GM19467 (cell line): ENCODE results near the gene VTI1A.
A peak's percentile ranks its signal among the peaks of the same experiment; 100 is the strongest.
"Not testable (repeated sequence)": the region's sequence is repeated elsewhere in the genome, so short reads cannot be mapped to it uniquely, and the experiment has no call there.

ENCODE experiments used
- ATAC-seq: cut with Tn5 transposase; IDR thresholded peaks from one replicate; pipeline ENCODE4 v1.9.1; 2021; ENCODE audit warnings: mild to moderate bottlenecking, moderate library complexity; ENCODE audit not compliant: unreplicated experiment

The VTI1A gene

DNA sequence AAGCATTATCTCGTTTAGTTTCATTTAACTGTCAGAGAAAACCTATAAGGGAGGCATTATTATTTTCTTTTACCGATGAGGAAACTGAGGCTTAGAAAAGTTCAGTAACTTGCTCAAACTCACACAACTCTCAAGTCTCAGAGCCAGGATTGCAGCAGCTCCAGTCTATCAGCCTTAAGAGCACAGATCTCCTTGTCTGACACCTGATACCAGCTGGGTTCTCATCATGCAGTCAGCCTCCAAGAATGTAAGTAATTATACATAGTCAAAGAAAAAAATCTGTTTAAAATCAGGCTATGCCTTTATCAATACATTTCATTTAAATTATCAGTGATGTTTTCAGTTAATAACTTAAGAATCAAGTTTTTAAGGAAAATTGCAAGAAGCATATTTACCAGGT, 266.4 kb downstream of the VTI1A start:
- ATAC-seq: no peak

DNA sequence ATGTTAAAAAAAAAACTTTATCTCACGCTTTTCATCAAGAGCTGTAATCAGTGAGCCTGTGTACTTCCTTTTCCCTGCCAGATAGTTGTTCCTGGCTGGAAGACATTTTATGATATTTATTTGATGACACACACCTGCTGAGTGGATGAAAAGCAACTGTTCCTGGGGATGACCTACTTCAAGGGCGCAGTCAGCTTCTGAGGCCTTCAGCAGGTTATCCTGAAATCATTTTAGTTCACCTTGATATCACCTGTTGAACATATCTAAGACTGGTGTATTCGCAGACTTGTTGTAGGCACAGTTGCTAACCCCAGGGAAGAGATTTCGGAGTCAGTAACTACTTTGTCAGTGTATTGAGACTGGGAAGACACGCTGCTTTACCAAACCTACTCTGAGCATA, 268.6 kb downstream of the VTI1A start:
- ATAC-seq: no peak

DNA sequence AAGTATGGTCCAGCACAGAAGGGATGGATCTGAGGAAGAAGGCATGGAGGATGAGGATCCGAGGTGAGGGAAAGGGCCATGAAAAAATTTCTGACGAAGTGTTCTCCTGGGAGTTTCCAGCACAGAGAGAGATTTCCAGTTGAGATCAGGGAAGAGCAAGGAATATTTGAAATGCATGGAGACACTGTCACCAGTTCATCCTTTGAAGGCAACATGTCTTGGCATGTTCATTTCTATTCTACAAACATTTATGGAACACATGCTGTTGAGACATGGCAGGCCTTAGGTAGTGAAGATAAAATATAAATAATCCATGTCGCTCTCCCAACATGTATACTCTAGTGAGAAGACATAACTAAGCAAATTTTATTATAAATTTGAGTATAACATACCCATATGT, 269.1 kb downstream of the VTI1A start:
- no peak for ATAC-seq

DNA sequence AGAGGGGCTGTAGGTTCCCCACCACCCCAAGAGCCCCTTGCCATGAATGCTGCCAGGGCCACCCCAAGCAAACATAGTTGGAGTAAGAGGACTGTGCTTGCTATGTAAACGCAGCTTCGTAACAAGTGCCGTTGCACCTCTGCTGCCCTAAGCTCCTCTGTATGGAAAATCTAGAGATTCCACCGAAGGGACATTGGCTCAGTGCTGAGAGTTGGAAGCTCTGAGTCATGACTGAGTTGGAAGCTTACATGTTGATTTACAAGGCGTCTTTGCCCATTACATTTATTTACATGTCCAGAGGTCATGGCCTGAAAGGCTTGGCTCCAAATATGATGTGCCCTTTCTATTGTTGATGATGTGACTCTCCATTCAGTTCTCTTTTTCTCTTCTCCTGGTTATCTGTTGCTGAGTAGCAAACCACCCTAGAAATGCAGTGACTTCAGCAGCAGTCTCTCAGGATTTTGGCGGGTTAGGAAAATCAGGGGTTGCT, 270.0 kb downstream of the VTI1A start:
- ATAC-seq: no peak

DNA sequence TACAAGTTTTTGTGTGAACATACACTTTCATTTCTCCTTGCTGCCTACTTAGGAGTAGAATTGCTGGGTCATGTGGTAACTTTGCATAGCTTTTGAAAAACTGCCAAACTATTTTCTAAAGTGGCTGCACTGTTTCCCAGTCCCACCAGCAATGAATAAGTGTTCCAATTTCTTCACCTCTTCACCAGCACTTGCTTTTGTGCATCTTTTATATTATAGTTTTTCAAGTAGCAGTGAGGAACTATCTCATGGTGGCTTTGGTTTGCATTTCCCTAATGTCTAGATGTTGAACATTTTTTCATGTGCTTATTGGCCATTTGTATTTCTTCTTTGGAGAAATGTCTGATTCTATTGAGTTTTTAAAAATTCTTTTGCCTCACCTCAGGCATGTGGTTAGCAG, 273.2 kb downstream of the VTI1A start:
- ATAC-seq: no peak

DNA sequence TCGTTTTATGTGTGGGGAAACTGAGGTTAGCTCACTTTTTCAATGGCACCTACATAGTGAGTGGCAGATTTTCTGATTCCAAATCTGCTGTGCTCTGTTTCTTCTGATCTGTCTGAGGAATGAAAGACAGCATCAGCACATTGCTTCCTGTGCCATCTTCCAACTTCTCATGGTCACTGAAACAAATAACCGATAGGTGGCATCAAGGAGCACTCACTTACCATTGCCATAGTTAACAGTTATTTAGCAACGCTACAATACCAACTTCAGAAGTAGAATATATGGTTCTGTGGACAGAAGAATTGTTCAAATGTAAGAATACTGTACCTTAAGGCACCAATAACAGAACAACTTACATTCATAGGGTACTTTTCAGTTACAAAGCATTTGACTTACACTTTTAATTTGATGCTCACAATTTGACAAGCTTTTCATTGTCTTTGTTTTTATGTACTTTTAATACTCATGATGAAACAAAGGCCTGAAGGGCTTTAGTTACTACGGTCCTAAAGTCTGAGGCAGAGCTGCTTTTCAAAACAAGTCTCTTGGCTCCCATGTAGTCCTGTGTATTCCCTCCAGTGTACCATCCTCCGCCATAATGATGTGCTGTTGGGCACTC, 274.2 kb downstream of the VTI1A start:
- peak; percentile 84 for ATAC-seq

DNA sequence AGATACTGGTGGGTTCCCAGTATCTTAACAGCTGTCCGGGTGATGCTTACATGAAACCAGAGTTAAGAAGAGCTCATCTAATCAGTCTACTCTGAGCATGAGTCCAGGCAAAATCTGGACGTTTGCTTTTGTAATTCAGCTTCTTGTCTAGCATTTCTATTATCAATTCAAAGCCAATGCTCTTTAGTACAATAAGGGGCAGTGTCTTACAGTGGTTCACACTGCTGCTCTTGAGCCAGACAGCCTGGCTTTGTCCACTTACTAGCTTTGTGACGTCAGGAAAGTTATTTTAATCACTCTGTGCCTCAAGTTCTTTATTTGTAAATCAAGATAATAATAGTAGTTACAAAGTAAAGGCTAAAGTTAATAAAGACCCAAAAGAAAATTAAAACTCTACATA, 275.7 kb downstream of the VTI1A start:
- no peak for ATAC-seq

DNA sequence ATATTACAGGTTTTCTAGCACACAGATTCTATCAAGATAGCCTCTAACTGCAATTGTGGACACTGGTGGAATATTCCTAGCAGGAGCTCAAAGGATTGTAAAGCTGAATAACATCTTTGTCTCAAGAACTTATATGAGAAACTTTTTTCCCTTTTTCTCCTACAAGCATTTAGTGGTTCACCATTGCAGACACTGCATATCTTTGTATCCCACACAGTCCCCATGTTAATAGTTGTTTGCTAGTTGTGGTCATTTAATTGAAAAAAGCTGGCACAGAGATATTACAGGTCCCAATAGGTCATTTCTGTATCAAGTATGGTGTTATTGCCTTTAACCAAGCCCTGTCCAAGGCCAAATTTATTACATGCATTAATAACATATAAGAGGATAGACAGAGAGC, 276.9 kb downstream of the VTI1A start:
- ATAC-seq: no peak

DNA sequence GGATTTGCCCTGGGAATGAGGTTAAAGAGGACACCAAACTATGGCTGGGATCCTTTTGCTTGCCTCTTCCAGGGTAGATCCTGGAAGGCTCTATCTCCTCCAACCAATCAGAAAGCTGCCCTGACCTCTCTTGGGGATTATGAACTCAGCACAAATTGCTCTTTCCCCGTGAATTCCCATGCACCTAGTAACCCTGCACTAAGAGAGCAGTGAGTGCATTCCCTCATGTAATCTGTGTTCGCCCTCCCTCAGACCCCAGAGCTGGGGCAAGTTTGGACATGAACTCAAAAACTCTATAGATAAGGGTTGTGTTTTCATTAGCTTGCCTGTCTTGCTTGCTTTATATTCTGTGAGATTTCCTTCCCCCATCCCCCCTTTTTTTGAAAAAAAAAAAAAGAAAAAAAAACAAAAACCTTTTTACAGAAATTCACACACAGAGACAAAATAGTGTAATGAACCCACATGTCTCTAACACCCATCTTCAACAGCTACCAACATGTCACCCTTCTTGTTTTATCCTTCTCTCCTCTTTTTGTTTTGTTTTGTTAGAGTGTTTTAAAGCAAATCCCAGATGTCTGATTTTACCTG, 277.5 kb downstream of the VTI1A start:
- no peak for ATAC-seq

DNA sequence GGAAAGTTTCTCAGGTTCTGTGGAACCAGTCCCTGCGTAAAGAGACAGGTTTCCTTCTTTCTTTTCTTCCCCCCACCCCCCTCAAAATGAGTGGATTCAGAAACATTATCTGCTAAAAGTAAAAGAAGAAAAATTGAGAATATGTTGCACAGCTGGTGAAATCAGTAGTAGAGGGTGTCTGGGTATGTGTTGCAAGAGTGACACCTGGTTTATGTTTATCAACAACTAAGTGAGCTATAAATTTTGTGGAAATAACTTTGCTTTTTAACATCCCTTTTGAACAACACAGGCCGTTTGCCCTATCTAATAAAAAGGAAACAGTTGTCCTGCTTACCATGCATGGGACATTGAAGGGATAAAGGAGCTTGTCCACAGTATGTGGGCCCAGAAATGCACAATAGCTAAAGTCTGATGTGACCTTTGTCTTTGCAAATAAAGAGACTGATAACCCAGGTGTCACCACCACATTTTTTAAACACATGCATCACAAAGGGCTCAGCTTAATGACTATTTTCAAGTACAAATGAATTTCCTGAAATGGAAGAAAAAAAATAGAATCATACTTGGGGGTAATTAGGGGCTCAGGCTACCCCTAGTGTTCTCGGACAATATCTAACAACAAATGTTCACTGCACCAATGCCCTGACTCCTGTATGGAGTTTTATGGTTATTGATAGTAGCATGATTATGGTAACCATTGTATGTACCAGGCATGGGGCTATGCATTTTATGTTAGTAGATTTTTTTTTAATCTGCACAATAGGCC, 281.3 kb downstream of the VTI1A start:
- ATAC-seq: no peak

DNA sequence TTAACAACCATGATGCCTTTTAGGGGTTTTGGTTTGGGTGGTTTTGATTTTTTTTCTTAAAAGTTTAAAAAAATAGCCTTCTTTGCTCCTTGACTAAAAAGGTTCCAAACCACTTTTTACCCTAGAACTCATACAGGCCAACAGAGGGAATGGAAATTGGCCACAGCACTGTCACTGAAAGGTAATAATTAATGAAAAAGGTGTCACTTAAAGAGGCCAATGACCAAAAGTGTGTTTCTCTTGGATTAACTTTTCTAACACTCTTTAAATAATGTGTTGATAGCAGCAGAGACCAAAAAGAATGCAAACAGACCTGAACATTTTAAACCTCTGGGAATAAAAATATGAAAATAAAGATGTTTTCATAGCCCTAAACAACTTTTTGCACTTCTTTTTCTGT, 282.0 kb downstream of the VTI1A start:
- ATAC-seq: no peak

DNA sequence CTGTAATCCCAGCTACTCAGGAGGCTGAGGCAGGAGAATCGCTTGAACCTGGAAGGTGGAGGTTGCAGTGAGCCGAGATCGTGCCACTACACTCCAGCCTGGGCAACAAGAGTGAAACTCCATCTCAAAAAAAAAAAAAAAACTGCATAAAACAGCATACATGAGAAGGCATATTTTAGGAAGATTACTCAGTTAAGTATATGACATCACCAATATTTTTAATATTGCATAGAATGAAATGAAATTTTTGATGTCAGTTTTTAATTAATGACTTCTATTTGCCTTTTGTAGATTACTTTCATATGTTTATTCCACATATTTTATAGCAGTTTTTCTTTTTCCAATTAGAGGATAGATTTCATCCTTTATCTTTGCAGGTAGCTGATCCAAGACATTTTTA, 284.4 kb downstream of the VTI1A start:
- ATAC-seq: not testable (repeated sequence)

DNA sequence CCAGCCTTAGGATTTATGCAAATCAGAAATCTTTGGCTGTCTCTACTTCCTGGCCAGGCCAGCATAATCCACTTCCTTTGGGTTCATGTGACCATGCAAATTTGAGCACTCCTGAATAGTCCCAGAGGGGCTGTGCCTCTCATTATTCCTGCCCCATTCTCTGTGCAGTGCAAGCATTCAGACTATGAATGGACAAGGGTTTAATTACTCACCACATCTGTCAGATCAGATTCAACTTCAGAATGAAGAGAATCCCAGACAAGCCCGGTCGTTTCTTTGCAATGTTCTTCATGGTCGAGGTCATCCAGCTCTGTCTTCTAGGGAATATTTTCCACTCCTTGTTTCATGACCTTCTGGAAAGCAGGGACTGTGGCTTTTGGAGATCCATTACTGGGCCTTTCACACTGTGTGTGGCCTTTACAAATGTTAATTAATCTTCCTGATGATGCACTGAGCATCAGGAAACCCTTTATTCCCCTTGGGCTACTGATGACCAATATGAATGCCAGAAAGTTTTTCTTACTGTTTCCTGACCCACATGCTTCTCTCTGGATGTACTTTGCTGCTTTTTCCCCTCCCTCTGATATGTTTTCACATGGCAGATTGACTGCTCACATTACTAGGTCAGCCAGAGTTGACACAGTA, 285.4 kb downstream of the VTI1A start:
- ATAC-seq: peak; percentile 56

DNA sequence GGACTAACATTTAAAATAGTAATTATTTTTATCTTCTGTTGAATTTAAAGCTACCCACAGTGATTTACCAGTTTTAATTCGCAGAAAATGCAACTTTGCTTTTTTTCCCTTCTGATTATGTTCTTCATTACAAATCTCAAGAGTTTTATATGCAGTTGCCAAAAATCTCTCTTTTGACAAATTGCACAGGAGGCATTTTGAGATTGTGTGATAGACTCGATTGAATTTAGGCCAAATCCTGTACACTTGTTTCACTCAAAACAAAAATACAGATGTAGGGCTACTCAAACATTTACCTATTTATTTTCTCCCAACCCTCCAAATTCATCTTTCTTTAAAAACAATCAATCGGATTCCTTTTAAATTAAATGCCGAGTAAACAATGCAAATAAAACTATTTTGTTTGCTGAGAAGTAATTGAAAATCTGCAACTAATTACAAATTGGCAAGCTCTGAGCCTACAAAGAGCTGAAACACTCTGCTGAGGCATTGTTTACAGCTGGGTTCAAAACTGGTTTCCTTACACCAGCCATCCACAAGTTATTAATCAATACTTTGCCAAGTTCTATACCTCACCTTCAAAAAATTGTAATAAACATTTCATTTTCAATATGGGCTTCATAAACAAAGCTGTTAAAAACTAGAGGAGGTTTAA, 288.2 kb downstream of the VTI1A start:
- no peak for ATAC-seq

DNA sequence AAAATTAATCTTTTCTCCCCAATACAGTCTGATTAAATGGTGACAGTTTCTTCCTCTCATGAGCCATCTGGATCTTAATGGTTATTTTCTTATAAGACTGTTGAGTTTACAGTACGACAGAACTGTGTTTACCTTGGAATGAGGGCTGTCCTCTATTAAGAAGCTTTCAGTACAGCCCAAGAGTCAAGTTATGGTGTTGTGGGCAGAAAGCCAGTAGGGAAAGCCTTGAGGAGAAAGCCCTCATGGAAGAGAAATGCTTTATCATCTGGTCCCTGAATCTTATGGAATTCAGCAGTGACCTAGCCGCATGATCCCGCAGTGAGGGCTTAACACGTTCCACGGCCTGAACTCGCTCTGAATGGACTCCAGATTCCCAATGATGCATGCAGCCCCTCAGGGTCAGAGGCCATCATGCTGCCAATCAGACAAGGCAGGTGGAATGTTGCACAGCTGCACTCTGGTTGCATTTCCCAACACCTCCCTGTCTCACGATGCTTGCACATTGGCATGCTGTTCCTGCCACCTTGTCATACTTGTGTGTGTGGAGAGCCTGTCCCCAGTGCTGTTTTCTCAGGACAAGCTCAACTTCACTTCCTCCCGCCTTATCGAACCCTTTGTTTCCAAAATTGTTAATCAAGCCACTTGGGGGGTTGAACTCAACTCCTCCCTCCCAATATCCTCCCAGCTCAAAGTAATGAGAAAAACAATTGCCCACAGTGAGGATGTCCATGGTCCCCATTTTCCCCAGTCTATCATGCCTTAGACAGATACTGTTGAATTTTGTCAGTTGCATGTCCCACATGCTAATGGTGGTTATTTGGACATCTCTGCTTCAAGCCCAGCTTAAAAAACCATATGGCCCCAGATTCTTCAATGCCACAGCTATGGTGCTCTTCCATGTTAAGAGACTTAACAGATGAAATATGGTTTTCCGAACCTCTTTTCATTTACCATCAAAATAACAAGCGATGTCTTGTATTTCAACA, 291.9 kb downstream of the VTI1A start:
- no peak for ATAC-seq

DNA sequence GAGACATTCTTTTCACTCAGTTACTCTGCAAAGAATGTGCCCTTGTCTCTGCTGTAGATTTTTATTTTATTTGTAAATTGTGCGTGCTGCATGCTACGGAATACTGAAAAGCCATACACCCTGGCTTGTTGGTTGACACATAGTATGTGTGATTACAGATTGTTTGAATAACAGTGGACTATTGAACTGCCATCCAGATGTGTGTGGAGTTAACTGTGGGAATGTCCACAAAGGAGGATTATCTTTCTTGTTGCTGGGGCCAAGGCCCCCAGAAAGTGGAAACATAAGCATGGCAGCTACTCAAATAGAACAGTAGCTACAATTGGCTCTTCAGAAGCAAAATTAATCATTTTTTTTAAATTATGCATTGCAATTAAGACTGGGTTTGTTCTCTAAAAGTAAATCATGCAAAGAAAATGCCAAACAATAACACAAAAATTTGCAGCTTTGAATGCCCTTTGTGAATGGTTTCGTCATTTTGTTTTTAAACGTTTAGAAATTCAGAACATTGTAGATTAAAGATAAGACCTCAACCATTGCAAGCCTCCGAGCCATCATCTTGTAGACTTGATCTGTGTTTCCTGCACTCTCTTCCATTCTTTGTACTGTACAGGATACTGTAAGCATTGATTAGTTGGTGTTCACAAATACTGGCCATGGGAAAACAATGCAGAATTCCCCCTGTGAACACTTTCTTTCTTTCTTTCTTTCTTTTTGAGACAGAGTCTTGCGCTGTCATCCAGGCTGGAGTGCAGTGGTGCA, 292.8 kb downstream of the VTI1A start:
- no peak for ATAC-seq

DNA sequence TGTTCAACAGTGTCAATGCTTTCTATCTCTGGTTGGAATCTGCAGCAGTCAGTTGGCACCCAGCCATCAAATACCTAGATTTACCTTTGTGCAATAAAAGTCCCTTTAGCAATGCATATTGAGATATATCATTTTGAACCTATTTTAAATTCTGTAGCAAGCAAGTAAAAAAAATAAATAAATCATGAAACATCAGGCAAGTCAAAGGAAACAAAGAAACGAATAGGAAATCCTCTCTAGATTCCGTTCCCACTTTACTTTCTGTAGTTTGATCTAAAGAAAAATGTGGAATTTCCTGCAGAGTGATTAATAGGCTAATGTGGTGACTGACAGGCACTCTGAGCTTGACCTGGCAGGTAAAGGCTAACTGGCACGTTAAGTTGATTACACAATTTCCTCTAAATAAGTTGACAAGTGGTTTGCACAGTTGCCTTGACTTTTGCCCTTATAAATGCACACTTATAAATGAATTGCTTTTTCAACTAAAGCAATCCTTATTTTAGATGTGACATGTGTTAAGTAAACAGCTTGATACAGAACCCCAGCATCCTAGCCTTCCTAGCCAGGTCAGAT, 294.9 kb downstream of the VTI1A start:
- no peak for ATAC-seq

DNA sequence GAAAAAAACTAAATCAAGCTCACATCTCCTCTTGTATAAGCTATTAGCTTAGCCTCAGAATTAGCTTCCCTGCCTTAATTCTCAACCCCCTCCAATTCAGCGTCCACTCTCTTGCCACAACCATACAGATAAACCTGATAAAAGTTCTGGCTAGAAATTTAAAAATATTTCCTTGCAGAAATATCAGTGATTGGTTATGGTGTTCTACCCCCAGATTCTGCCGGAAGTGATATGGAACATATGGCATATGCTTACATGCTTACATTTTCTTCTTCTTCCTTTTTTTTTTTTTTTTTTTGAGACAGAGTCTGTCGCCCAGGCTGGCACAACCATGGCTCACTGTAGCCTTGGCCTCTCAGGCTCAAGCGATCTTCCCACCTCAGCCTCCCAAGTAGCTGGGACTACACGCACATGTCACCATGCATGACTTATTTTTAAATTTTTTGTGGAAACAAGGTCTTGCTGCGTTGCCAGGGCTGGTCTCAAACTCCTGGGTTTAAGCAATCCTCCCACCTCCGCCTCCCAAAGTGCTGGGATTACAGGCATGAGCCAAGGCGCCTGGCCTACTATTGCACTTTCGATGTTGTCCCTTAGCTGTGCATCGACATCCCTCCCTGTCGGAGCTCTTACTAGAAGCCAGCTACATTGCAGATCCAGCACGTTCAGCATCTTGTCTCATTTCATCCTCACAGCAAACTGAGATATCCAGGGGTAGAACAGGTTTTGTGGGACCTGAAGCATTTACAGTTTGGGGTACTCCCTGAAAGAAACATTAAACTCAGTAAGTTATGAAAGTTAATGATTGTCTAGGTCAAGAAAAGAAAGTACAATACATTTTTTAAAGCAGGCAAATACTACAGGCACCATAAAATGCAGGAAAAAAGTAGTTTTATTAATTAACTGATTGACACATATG, 297.4 kb downstream of the VTI1A start:
- ATAC-seq: no peak
